Trophoblast cell (in vitro differentiated cells and primary cell): Measurements from ENCODE around the gene CENPP.

Experiments used
- DNase-seq, 2 donors: peaks; one replicate each; pipeline ENCODE4 v3.0.0-alpha.2; 2016
- H2AFZ ChIP-seq: 2 replicates; pipeline ENCODE4 v1.6.1; 2013; ENCODE audit warnings: low read length, moderate library complexity, mild to moderate bottlenecking; ENCODE audit not compliant: insufficient read depth, poor library complexity
- H2AK5ac ChIP-seq: 2 replicates; pipeline ENCODE4 v1.6.1; 2013; ENCODE audit warnings: mild to moderate bottlenecking, low read length
- H2BK120ac ChIP-seq: 2 replicates; pipeline ENCODE4 v1.6.1; 2013; ENCODE audit warnings: low read length, mild to moderate bottlenecking, moderate library complexity; ENCODE audit not compliant: insufficient read depth, poor library complexity
- H2BK12ac ChIP-seq: 2 replicates; pipeline ENCODE4 v1.6.1; 2013; ENCODE audit warnings: mild to moderate bottlenecking, low read length, moderate library complexity
- H2BK5ac ChIP-seq: 2 replicates; pipeline ENCODE4 v1.6.1; 2013; ENCODE audit warnings: low read length, low read depth, moderate library complexity, mild to moderate bottlenecking; ENCODE audit not compliant: poor library complexity
- H3K14ac ChIP-seq: 2 replicates; pipeline ENCODE4 v1.6.1; 2013; ENCODE audit warnings: mild to moderate bottlenecking, low read length
- H3K18ac ChIP-seq: 2 replicates; pipeline ENCODE4 v1.6.1; 2013; ENCODE audit warnings: mild to moderate bottlenecking, low read length
- H3K23ac ChIP-seq: 2 replicates; pipeline ENCODE4 v1.6.1; 2013; ENCODE audit warnings: low read length
- H3K27ac ChIP-seq: 2 replicates; pipeline ENCODE4 v1.5.1; 2013; ENCODE audit warnings: low read depth, mild to moderate bottlenecking, inconsistent platforms, low read length, moderate library complexity
- H3K27me3 ChIP-seq: 2 replicates; pipeline ENCODE4 v1.6.1; 2013; ENCODE audit warnings: inconsistent platforms, mild to moderate bottlenecking, low read length, moderate library complexity; ENCODE audit not compliant: insufficient read depth
- H3K36me3 ChIP-seq, 2 experiments: 1 replicate in 1 of 2; 2 replicates in 1 of 2; pipeline ENCODE4 v1.6.1; 2013; ENCODE audit warnings: low read length in 2 of 2, mild to moderate bottlenecking in 2 of 2, moderate library complexity in 1 of 2; ENCODE audit not compliant: insufficient read depth in 2 of 2, control insufficient read depth in 1 of 2
- H3K4ac ChIP-seq: 2 replicates; pipeline ENCODE4 v1.6.1; 2013; ENCODE audit warnings: low read depth, mild to moderate bottlenecking, low read length, moderate library complexity
- H3K4me1 ChIP-seq, 2 experiments: 1 replicate in 1 of 2; 2 replicates in 1 of 2; pipeline ENCODE4 v1.6.1; 2013; ENCODE audit warnings: low read length in 2 of 2, mild to moderate bottlenecking in 2 of 2, moderate library complexity in 1 of 2; ENCODE audit not compliant: insufficient read depth in 2 of 2, control insufficient read depth in 1 of 2
- H3K4me2 ChIP-seq: 2 replicates; pipeline ENCODE4 v1.6.1; 2013; ENCODE audit warnings: inconsistent platforms, mild to moderate bottlenecking, low read length, moderate library complexity
- H3K4me3 ChIP-seq: 2 replicates; pipeline ENCODE4 v1.5.1; 2013; ENCODE audit warnings: mild to moderate bottlenecking, low read depth, low read length, inconsistent platforms
- H3K79me1 ChIP-seq: one replicate; pipeline ENCODE4 v1.6.1; 2013; ENCODE audit warnings: low read length
- H3K79me2 ChIP-seq: 2 replicates; pipeline ENCODE4 v1.6.1; 2013; ENCODE audit warnings: low read length, mild to moderate bottlenecking; ENCODE audit not compliant: control insufficient read depth, insufficient read depth, poor library complexity
- H3K9ac ChIP-seq: 2 replicates; pipeline ENCODE4 v1.6.1; 2013; ENCODE audit warnings: mild to moderate bottlenecking, low read length
- H3K9me3 ChIP-seq: 2 replicates; pipeline ENCODE4 v1.6.1; 2013; ENCODE audit warnings: low read depth, mild to moderate bottlenecking, control low read depth, inconsistent platforms, low read length; ENCODE audit not compliant: insufficient read depth
- H4K12ac ChIP-seq: 2 replicates; pipeline ENCODE4 v1.6.1; 2013; ENCODE audit warnings: low read depth, mild to moderate bottlenecking, low read length, moderate library complexity
- H4K8ac ChIP-seq: 2 replicates; pipeline ENCODE4 v1.6.1; 2013; ENCODE audit warnings: low read depth, mild to moderate bottlenecking, low read length, moderate library complexity
- H4K91ac ChIP-seq: one replicate; pipeline ENCODE4 v1.6.1; 2013; ENCODE audit warnings: low read depth, mild to moderate bottlenecking, low read length, moderate library complexity
- WGBS: extraction: QIAGEN DNeasy Blood & Tissue Kit; methylation state at CpG from one replicate; pipeline ENCODE4 v1.1.7; 2013; ENCODE audit warnings: missing lambda C conversion rate; ENCODE audit not compliant: insufficient read length, insufficient coverage; ENCODE audit errors: extremely low coverage; 5-methylcytosine and 5-hydroxymethylcytosine counted together

Gene CENPP

GRCh38 chr9:92595930-92596329 is 270.2 kb downstream of the CENPP start:
- H3K79me1 ChIP-seq, result no peaks in the 10 kb centered on the region
- no peak overlapping the region for H2BK12ac ChIP-seq
- no peak overlapping the region for H2BK120ac ChIP-seq
- no peaks in the 10 kb centered on the region for H3K9me3 ChIP-seq
- H2BK5ac ChIP-seq, result no peak overlapping the region
- no peak overlapping the region for H3K18ac ChIP-seq
- WGBS, result no CpG with 5 or more reads among the region's 1 CpG
- H4K12ac ChIP-seq, result no peak overlapping the region
- H3K14ac ChIP-seq, result no peak overlapping the region
- no peaks in the 10 kb centered on the region for H3K36me3 ChIP-seq
- no peak overlapping the region for H3K4me3 ChIP-seq
- H3K27me3 ChIP-seq, result no peaks in the 10 kb centered on the region
- peaks cover 2 to 10% of the 10 kb centered on the region in 2 experiments for H3K4me1 ChIP-seq
- no peak overlapping the region for H2AK5ac ChIP-seq
- no peak overlapping the region for H3K4ac ChIP-seq
- H3K9ac ChIP-seq, result no peak overlapping the region
- no peak overlapping the region for H4K8ac ChIP-seq
- no peak overlapping the region for H3K27ac ChIP-seq
- DNase-seq, result no peak
- H3K23ac ChIP-seq, result no peak overlapping the region
- H3K4me2 ChIP-seq, result no peak overlapping the region
- no peaks in the 10 kb centered on the region for H3K79me2 ChIP-seq
- H4K91ac ChIP-seq, result no peak overlapping the region
- H2AFZ ChIP-seq, result no peak overlapping the region

GRCh38 chr9:92598382-92598781 is 272.6 kb downstream of the CENPP start:
- Histone ChIP-seq H2AFZ (no peak overlapping the region), H3K4ac (no peak overlapping the region), H2BK5ac (no peak overlapping the region), H3K9me3 (peaks cover 1% of the 10 kb centered on the region), H2BK12ac (no peak overlapping the region), H3K18ac (no peak overlapping the region), H3K27ac (no peak overlapping the region), H4K8ac (no peak overlapping the region), H3K36me3 (no peaks in the 10 kb centered on the region), H4K91ac (no peak overlapping the region), H3K23ac (no peak overlapping the region), H3K14ac (no peak overlapping the region), H3K9ac (no peak overlapping the region), H3K79me2 (no peaks in the 10 kb centered on the region), H4K12ac (no peak overlapping the region), H3K79me1 (peaks cover 2% of the 10 kb centered on the region), H2BK120ac (no peak overlapping the region), H2AK5ac (no peak overlapping the region), H3K4me1 (peaks cover 6 to 13% of the 10 kb centered on the region in 2 experiments), H3K4me2 (no peak overlapping the region), H3K27me3 (no peaks in the 10 kb centered on the region), H3K4me3 (no peak overlapping the region)
- DNase-seq, result no peak
- no CpG with 5 or more reads among the region's 2 CpGs for WGBS

- Histone ChIP-seq H3K79me2 (no peaks in the 10 kb centered on the region), H4K12ac (no peak overlapping the region), H4K8ac (no peak overlapping the region), H3K9me3 (peaks cover 3% of the 10 kb centered on the region), H3K4me1 (peaks cover 6 to 13% of the 10 kb centered on the region in 2 experiments), H3K36me3 (no peaks in the 10 kb centered on the region), H3K23ac (no peak overlapping the region), H2BK120ac (no peak overlapping the region), H3K4ac (no peak overlapping the region), H2AK5ac (no peak overlapping the region), H4K91ac (no peak overlapping the region), H3K4me3 (no peak overlapping the region), H3K9ac (peak overlapping the region; percentile 7), H2BK12ac (peak overlapping the region; percentile 5), H3K14ac (no peak overlapping the region), H2BK5ac (no peak overlapping the region), H3K79me1 (peaks cover 2% of the 10 kb centered on the region), H3K27ac (no peak overlapping the region), H3K18ac (no peak overlapping the region), H3K4me2 (no peak overlapping the region), H2AFZ (no peak overlapping the region), H3K27me3 (no peaks in the 10 kb centered on the region)
- DNase-seq, result no peak
- WGBS, result no CpG with 5 or more reads among the region's 4 CpGs
Measured at GRCh38 chr9:92599938-92600461, 274.2 kb downstream of the CENPP start.

DNA sequence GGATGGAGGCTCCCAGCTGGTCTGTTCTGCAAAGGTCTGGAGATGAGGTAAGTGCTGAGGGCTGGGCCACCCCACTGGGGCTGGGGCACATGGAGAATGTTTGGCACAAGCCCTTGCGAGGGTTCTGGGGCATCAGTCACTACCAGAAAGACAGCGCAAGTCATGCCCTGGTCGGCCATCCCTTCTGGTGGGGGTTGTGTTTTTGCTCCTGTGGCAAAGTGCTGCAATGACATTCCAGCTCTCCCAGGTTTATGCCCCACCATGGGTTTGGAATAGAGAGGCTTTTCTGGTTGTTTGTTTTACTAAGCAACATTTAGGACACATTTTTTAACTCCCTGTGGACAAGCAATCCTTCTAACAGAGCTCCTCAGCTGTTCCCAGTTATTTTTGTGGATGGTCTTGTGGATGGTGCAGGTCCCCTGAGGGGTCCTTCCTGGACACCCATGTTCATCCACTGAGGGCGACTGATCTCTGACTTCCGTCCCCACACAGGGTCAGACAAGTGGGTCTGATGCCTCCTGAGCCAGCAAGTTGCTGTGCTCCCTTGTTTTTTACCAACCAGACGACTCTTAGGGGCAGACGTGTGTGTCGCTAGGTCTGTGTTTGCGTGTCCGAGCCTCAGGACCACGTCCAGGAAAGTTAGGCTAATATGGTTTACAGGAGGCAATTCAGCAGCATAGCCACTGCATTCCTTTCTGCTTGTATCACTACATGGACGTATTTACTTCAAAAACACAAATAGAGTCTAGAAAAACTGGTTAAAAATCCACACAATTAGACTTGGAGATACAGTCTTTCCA is 274.9 kb downstream of the CENPP start:
- H3K18ac ChIP-seq, result no peak overlapping the region
- H4K12ac ChIP-seq, result no peak overlapping the region
- H3K23ac ChIP-seq, result no peak overlapping the region
- H3K14ac ChIP-seq, result no peak overlapping the region
- peaks cover 6 to 13% of the 10 kb centered on the region in 2 experiments for H3K4me1 ChIP-seq
- H2BK12ac ChIP-seq, result no peak overlapping the region
- H4K91ac ChIP-seq, result no peak overlapping the region
- H2AFZ ChIP-seq, result no peak overlapping the region
- peak overlapping the region; percentile 9 for H3K4me2 ChIP-seq
- H3K79me2 ChIP-seq, result no peaks in the 10 kb centered on the region
- DNase-seq, result peak in 1 of 2 donors; percentile 35
- no CpG with 5 or more reads among the region's 12 CpGs for WGBS
- no peak overlapping the region for H2AK5ac ChIP-seq
- no peak overlapping the region for H2BK120ac ChIP-seq
- peaks cover 2% of the 10 kb centered on the region for H3K79me1 ChIP-seq
- H3K9me3 ChIP-seq, result peaks cover 3% of the 10 kb centered on the region
- no peaks in the 10 kb centered on the region for H3K36me3 ChIP-seq
- H3K27me3 ChIP-seq, result no peaks in the 10 kb centered on the region
- no peak overlapping the region for H3K4me3 ChIP-seq
- no peak overlapping the region for H3K9ac ChIP-seq
- H3K27ac ChIP-seq, result no peak overlapping the region
- H2BK5ac ChIP-seq, result no peak overlapping the region
- H4K8ac ChIP-seq, result no peak overlapping the region
- no peak overlapping the region for H3K4ac ChIP-seq
